Measurements from ENCODE around the gene KCNC4. TPM values are rescaled to one million over a fixed set of nuclear protein-coding genes. Genes with fewer than 3 reads are reported as not detected.

Gene KCNC4
- total RNA-seq, 1 experiment from 2014 or later: 1.8 TPM

GRCh38 chr1:110185181-110185580, 24.9 kb upstream of the KCNC4 start:
- in situ Hi-C loops (cut with HindIII; ENCODE audit: low pct_unique_long_range_greater_than_20kb, low sequenced_read_pairs): no loop called here
- DNase-seq (ENCODE audit: low read depth, low spot score): no peak

GRCh38 chr1:110186558-110186957, 23.6 kb upstream of the KCNC4 start:
- in situ Hi-C loops (cut with HindIII; ENCODE audit: low pct_unique_long_range_greater_than_20kb, low sequenced_read_pairs): no loop called here

GRCh38 chr1:110187139-110187890, 22.8 kb upstream of the KCNC4 start:
- in situ Hi-C loops (cut with HindIII; ENCODE audit: low pct_unique_long_range_greater_than_20kb, low sequenced_read_pairs): no loop called here
- DNase-seq (ENCODE audit: low read depth, low spot score): peak; percentile 60

More at GRCh38 chr1:110186558-110186957, 23.6 kb upstream of the KCNC4 start:
- DNase-seq (ENCODE audit: low read depth, low spot score): no peak

- in situ Hi-C loops (cut with HindIII; ENCODE audit: low pct_unique_long_range_greater_than_20kb, low sequenced_read_pairs): no loop called here
- peak; percentile 90 for DNase-seq (ENCODE audit: low read depth, low spot score)
These were observed 22.0 kb upstream of the KCNC4 start for GRCh38 chr1:110188035-110188618.

- DNase-seq (ENCODE audit: low read depth, low spot score): no peak
- in situ Hi-C loops (cut with HindIII; ENCODE audit: low pct_unique_long_range_greater_than_20kb, low sequenced_read_pairs): no loop called here
These were observed 20.9 kb upstream of the KCNC4 start for GRCh38 chr1:110189181-110189580.

GRCh38 chr1:110190282-110190929, 19.7 kb upstream of the KCNC4 start:
- no peak for DNase-seq (ENCODE audit: low read depth, low spot score)
- in situ Hi-C loops (cut with HindIII; ENCODE audit: low pct_unique_long_range_greater_than_20kb, low sequenced_read_pairs): no loop called here

GRCh38 chr1:110192541-110192940, 17.6 kb upstream of the KCNC4 start:
- no peak for DNase-seq (ENCODE audit: low read depth, low spot score)
- in situ Hi-C loops (cut with HindIII; ENCODE audit: low pct_unique_long_range_greater_than_20kb, low sequenced_read_pairs): no loop called here

- in situ Hi-C loops (cut with HindIII; ENCODE audit: low pct_unique_long_range_greater_than_20kb, low sequenced_read_pairs): no loop called here
- DNase-seq (ENCODE audit: low read depth, low spot score): no peak
These were observed 14.9 kb upstream of the KCNC4 start for GRCh38 chr1:110195196-110195595.

GRCh38 chr1:110196917-110197765, 13.0 kb upstream of the KCNC4 start:
- peak; percentile 71 for DNase-seq (ENCODE audit: low read depth, low spot score)
- in situ Hi-C loops (cut with HindIII; ENCODE audit: low pct_unique_long_range_greater_than_20kb, low sequenced_read_pairs): no loop called here

- no peak for DNase-seq (ENCODE audit: low read depth, low spot score)
- in situ Hi-C loops (cut with HindIII; ENCODE audit: low pct_unique_long_range_greater_than_20kb, low sequenced_read_pairs): no loop called here
These were observed 12.0 kb upstream of the KCNC4 start for GRCh38 chr1:110197905-110198629.

- in situ Hi-C loops (cut with HindIII; ENCODE audit: low pct_unique_long_range_greater_than_20kb, low sequenced_read_pairs): no loop called here
- no peak for DNase-seq (ENCODE audit: low read depth, low spot score)
These were observed 11.4 kb upstream of the KCNC4 start for GRCh38 chr1:110198746-110199145.

GRCh38 chr1:110200190-110200589, 9.9 kb upstream of the KCNC4 start:
- in situ Hi-C loops (cut with HindIII; ENCODE audit: low pct_unique_long_range_greater_than_20kb, low sequenced_read_pairs): no loop called here

GRCh38 chr1:110200666-110201065, 9.4 kb upstream of the KCNC4 start:
- DNase-seq (ENCODE audit: low read depth, low spot score): no peak
- in situ Hi-C loops (cut with HindIII; ENCODE audit: low pct_unique_long_range_greater_than_20kb, low sequenced_read_pairs): no loop called here

More at GRCh38 chr1:110200190-110200589, 9.9 kb upstream of the KCNC4 start:
- no peak for DNase-seq (ENCODE audit: low read depth, low spot score)

- DNase-seq (ENCODE audit: low read depth, low spot score): no peak
- in situ Hi-C loops (cut with HindIII; ENCODE audit: low pct_unique_long_range_greater_than_20kb, low sequenced_read_pairs): no loop called here
These were observed 8.8 kb upstream of the KCNC4 start for GRCh38 chr1:110201157-110201825.

GRCh38 chr1:110203021-110203661, 7.0 kb upstream of the KCNC4 start:
- peak; percentile 78 for DNase-seq (ENCODE audit: low read depth, low spot score)
- in situ Hi-C loops (cut with HindIII; ENCODE audit: low pct_unique_long_range_greater_than_20kb, low sequenced_read_pairs): no loop called here

GRCh38 chr1:110205156-110205555, 5.0 kb upstream of the KCNC4 start:
- no peak for DNase-seq (ENCODE audit: low read depth, low spot score)
- in situ Hi-C loops (cut with HindIII; ENCODE audit: low pct_unique_long_range_greater_than_20kb, low sequenced_read_pairs): no loop called here

Measured in SK-MEL-5 (cell line).